T47D (cell line): ENCODE measurements around the gene DMGDH.
"Not testable (repeated sequence)": the region's sequence is repeated elsewhere in the genome, so short reads cannot be mapped to it uniquely, and the experiment has no call there.

Experiments
- DNase-seq, 2 experiments: peaks; one replicate each; pipeline versions ENCODE4 v3.0.0 to v3.0.0-alpha.2; 2011 to 2012; ENCODE audit warnings: low read depth in 1 of 2, low spot score in 1 of 2
- JUND ChIP-seq: IDR thresholded peaks from 2 replicates; pipeline ENCODE4 v1.6.1; 2012; ENCODE audit warnings: low read depth
- in situ Hi-C: cut with HindIII; loops from 2 replicates; pipeline ENCODE4 v1.10.0; 2016; ENCODE audit warnings: low sequenced_read_pairs, low pct_unique_long_range_greater_than_20kb

Gene DMGDH

DNA sequence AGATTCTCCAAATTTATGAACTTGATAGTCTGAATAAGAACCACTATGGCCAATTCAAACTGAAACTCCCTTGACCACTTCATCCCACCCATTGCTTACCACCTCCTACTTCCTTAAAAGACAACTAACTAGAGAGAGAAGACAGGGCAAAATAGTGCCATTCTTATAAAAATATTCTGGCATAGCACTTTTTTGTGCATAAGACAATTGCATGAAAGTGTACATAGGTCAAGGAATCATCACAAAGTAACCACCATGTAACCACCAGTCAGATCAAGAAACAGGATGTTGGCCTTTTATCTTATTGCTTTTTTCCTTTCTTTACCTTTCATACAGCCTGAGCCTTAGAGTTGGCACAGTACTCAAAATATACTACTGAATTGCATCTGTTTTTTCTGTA is 76.3 kb downstream of the DMGDH start:
- in situ Hi-C loops, result no loop called here
- no peak for TF ChIP-seq JUND
- no peak for DNase-seq

DNA sequence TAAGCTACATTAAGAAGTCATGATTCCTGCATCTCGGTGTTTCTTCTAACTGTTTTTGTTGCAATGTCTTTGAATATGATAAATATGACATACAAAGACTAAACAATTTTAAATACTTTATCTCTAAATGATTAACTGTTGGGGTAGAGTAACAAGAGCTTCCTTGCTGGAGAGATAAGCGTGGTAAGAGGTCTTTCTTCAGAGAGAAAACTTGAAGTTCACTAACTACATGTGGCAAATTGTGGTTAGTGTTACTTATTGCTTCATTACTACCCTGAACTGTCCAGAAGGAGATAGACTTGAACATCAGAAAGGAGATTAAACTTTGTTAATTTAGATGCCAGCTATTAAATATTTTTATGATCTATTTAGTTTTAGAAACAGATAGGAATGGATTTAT is 77.3 kb downstream of the DMGDH start:
- no peak for TF ChIP-seq JUND
- in situ Hi-C loops, result no loop called here
- DNase-seq, result no peak

DNA sequence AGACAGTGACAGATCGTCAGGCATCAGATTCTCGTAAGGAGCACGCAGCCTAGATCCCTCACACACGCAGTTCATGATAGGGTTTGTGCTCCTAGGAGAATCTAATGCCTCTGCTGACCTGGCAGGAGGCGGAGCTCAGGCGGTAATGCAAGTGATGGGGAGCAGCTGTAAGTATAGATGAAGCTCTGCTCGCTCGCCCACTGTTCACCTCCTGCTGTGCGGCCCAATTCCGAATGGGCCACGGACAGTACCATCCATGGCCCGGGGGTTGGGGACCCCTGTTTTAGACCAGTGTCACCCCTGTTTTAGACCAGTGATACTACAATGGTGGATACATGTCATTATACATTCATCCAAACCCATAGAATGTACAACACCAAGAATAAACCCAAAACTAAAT is 80.4 kb downstream of the DMGDH start:
- TF ChIP-seq JUND, result no peak
- in situ Hi-C loops, result no loop called here
- no peak for DNase-seq

DNA sequence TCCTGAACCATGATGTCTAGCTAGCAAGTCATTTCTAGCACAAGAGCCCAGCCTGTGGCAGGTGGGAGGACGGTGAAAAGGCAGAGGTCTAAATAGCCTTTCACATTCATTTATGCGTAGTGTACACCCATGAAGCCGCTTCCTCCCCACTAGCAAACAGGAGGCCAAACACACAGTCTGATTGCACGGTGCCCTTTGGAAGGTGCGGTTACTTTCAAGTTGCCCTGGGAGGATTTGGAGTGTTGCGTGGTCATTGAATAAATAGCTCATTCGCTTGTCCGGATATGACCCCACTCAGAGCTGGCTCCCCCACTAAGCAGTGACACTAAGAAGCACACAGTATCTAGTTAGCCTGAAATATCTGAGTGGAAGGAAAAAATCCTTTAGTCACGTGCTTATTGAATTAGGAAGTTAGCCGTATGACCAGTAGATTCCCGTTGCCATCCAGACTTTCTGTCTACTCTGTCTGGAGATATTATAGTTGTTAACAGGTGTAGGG is 83.7 kb downstream of the DMGDH start:
- TF ChIP-seq JUND, result no peak
- in situ Hi-C loops, result no loop called here
- no peak for DNase-seq

DNA sequence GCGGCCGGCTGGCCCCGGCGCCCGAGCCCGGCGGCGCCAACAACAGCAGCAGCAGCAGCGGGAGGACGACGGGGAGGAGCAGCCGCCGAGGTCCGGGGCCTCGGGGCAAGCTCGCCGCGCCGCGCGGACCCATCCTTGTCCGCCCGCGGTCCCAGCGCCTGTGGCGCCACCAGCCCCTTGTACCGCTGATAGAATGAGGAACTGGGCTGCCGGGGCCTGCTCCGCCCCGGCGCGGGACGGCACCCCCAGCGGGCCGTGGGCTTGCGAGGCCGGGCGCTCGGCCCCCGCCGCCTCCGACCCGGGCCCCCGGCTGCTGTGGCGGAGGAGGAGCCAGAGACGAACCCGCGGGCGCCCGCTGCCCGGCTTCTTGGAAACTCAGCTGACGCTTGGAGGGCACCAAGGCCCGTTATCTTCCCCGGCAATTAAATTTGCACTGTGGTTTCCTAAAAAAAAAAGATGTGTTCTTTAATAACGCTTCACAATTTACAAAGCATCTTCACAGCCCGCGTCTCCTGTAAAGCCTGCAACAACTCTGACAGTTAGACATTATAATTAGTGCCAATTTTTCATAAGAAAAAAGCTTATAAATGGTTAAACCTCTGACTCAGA is 84.3 kb downstream of the DMGDH start, which contains the start of gene ARSB:
Gene ARSB (minus strand): TSS at position 195 of the 609 bp plus-strand sequence. CDS start 62 bp downstream, at position 133.
- DNase-seq, result no peak
- no peak for TF ChIP-seq JUND
- in situ Hi-C loops, result no loop called here

DNA sequence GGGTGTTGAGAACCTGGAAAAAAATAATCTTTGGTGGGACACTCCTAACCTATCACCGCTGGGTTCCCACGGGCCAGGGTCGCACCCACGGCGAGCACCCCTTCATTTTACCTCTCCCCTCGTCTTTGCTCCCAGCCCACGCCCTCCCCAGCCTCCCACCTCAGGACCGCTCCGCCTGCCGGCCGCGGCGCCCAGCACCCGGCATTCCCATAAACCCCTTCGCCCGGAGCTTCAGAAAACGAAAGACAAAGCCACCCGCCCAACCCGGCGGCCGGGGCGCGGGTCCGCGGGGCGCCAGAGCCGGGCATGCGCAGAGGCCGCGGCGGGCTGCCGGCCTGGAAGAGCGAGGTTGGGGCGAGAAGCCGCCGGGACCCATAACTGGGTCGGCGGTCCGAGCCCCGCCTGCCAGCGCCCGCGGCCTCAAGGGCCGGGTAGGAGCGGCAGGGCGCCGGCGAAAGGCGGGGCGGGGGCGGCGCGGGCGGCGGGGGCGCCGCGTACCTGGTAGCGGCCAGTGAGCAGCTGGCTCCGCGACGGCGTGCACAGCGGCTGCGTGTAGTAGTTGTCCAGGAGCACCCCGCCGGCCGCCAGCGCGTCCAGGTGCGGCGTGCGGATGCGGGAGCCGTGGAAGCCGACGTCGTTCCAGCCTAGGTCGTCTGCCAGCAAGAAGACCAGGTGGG is 84.9 kb downstream of the DMGDH start:
- TF ChIP-seq JUND, result no peak
- DNase-seq, result peak; percentile 88 to 89
- in situ Hi-C loops, result no loop called here

DNA sequence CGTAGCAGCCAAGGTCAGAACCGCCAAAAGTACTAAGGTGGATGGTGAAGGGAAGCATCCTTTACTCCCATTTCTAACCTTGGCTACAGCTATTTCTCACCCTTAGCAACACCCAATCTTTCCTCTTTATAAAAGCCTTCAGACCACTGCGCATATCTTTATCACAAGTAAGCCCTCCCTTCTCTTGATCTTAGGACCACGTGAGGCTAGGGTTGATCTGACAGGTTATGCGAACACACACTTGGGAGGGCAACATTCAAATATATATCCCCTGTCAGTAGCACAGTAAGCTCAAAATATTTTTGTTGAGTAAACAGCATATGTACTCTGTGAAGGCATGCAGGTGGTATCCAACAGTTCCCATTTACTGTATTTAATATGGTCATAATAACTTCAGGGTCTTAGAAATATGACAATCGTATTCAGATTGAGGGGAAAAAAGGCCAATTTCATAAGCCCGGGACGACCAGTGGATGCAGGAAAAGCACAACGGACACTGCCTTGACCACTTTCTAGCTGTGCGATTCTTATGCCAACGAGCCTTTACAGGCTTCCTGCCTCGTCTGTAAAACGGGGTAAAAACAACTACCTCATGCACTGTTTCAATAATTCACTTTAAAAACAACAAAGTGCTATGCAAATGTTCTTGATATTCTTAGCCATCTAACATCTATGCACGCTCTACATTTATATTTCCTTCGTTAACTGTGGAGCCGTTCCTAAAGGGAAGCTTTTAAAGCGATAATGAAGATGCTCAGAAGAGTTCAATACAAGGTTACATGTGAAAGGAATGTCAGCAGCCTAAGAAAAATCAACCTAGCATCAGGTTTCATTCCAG is 85.7 kb downstream of the DMGDH start:
- in situ Hi-C loops, result no loop called here
- DNase-seq, result peak in 1 of 2 experiments; percentile 9
- TF ChIP-seq JUND, result no peak

DNA sequence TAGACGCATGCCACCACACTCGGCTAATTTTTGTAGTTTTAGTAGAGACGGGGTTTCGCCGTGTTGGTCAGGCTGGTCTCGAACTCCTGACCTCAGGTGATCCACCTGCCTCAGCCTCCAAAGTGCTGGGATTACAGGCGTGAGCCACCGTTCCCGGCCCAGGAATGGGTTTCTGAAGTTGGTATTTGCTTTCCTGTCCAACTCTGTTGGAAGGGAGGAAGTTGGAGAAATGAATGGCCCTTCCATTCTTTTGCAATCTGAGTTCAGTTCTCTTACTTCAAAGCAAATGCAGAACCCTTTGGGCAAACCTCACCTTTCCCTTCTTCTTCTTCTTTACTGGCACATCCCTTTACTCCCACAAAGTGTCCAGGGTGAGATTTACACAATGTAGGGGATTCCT is 86.3 kb downstream of the DMGDH start:
- DNase-seq, in situ Hi-C loops: not testable (repeated sequence)

DNA sequence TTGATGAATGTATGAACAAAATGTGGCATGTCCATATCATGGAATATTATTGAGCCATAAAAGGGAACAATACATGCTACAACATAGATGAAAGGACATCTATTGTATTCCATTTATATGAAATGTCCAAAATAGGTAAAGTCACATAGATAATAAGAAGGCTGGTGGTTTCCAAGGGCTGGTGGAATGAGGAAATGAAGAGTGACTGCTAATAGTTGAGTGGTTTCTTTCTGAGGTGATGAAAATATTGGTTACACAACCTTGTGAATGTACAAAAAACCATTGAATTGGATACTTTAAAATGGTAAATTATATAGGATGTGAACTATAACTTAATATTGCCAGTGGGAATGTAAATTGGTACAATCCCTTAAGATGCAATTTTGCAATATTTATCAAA is 89.6 kb downstream of the DMGDH start:
- DNase-seq, result no peak
- in situ Hi-C loops, result no loop called here

DNA sequence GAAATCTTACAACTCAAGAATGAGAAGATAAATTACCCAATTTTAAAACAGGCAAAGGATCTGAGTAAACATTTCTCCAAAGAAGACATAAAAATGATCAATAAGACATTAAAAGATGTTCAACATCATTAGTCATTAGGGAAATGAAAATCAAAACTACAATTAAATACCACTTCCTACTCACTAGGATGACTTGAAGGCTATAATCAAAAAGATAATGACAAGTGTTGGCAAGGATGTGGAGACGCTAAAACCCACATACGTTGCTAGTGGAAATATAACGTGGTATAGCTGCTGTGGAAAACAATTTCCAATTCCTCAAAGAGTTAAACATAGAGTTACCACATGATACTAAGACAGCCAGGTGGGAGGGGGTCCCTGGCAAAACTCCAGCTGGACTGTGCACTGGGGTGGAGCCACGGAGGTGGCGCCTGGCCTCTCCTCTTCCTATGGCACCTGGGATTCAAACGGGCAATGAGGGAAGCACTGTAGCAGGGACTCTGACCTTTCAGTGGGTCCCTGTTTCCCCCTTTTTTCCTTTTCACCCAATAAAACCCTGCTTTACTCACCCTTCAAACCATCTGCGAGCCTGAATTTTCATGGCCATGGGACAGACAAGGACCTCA is 90.2 kb downstream of the DMGDH start:
- no peak for TF ChIP-seq JUND
- DNase-seq, result no peak
- in situ Hi-C loops, result no loop called here

More for the DNA sequence above, 89.6 kb downstream of the DMGDH start:
- TF ChIP-seq JUND, result no peak

DNA sequence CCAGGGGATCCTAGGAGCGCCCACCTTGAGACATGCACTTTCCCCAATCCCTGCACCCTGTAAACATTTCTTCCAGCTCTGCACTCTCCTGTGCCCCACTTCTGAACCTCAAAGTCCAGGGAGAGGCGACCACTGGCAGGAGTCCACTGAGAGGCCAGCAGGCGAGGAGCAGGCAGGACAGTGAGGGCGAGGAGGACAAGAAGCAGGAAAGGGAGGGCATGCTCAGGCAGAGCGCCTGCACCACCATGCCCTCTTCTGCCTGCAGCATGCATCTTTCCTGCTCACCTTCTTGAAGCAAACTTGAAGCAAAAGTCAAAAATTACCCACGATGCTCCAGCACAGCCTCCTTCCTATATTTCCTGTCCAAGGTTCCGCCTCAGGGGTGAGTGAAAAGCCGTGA is 94.4 kb downstream of the DMGDH start:
- no peak for TF ChIP-seq JUND
- in situ Hi-C loops, result no loop called here
- no peak for DNase-seq

DNA sequence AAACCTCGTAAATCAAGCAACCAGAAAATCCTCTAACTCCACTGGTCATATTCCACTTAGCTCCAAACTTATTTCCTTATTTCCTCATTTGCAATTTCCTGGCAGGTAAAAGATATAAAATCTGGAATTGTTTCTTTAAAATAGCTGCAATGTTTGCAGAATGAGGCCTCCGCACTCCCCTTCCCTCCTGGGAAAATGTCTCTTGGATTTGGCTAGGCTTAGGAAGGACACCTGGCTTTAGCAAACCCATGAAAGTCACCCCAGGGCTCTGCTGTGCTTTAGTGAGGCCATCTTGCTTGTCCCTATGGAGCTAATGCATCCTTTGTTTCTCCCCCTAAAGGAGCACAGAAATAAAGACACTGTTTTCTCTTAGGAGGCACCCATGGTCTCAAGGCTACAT is 94.9 kb downstream of the DMGDH start:
- no peak for TF ChIP-seq JUND
- in situ Hi-C loops, result no loop called here
- no peak for DNase-seq
